HEK293T (cell line): ENCODE measurements around the gene PCDH9.

ENCODE experiments used
- ELF4 ChIP-seq: fragments of 450-650 bp; IDR thresholded peaks from 2 replicates; pipeline ENCODE4 v1.6.1; 2017; ENCODE audit warnings: antibody characterized with exemption
- FOXK2 ChIP-seq: fragments of 450-650 bp; IDR thresholded peaks from 2 replicates; pipeline ENCODE4 v1.6.1; 2016; ENCODE audit warnings: mild to moderate bottlenecking
- HDGF ChIP-seq: fragments of 450-650 bp; IDR thresholded peaks from 2 replicates; pipeline ENCODE4 v1.6.1; 2017; ENCODE audit warnings: antibody characterized with exemption, borderline replicate concordance
- SP1 ChIP-seq: fragments of 450-650 bp; IDR thresholded peaks from 2 replicates; pipeline ENCODE4 v1.6.1; 2017

DNA sequence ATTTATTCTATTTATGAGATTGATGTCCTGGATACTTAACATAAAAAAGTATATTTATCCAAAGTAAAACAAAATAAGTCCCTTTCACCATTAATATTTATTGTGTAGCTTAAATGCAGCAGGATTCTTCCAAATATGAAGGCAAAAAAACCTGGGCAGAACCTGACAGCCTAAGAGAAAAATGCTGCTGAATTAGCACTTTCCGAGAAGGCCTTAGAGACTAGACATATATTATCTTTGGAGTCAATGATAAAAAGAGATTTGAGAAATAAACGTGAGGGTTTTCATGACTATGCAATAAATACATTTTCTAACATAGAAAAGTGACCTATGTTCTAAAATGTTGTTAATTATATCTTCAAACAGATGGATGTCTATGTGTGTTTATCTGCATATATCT, 566.9 kb downstream of the PCDH9 start:
- no peak for TF ChIP-seq ELF4
- TF ChIP-seq FOXK2, result no peak
- TF ChIP-seq HDGF, result no peak
- no peak for TF ChIP-seq SP1
